ENCODE data around the gene CSNK2A1. TPM values are rescaled to one million over a fixed set of nuclear protein-coding genes. Genes with fewer than 3 reads are reported as not detected.
A peak's percentile ranks its signal among the peaks of the same experiment; 100 is the strongest.

Gene CSNK2A1
- total RNA-seq, 5 donors from 2014 or later (not counting 1 experiment from before 2014, with no cell fraction given), result 73.7 to 84.4 (median 77.4) TPM

GRCh38 chr20:445514-446336 lies 97.9 kb downstream of the CSNK2A1 start:
- Histone ChIP-seq H3K9me3 (no peaks in the 10 kb centered on the region), H3K4me1 (ENCODE audit: control insufficient read depth in 1 of 2, extremely low read depth in 1 of 2, insufficient read depth in 2 of 2, low read length in 2 of 2) (peaks cover 0 to 5% of the 10 kb centered on the region in 2 experiments), H3K36me3 (ENCODE audit: control insufficient read depth in 2 of 2, extremely low read depth in 1 of 2, insufficient read depth in 1 of 2, low read length in 1 of 2) (peaks cover 17 to 54% of the 10 kb centered on the region in 2 donors), H3K4me3 (ENCODE audit: control insufficient read depth in 1 of 2, extremely low read depth in 1 of 2, low read length in 1 of 2) (no peak overlapping the region), H3K27ac (ENCODE audit: low read length) (no peak overlapping the region), H3K27me3 (replicated peaks in 1 of 2; ENCODE audit: control insufficient read depth in 2 of 2, extremely low read depth in 1 of 2, insufficient read depth in 2 of 2, low read length in 1 of 2) (no peaks in the 10 kb centered on the region)
- ChIA-PET POLR2A (no interaction called here), CTCF (no interaction called here)
- WGBS (ENCODE audit: insufficient coverage), result no CpG with 5 or more reads among the region's 5 CpGs
- Mint-ChIP-seq H3K27ac (no peak overlapping the region), H3K4me3 (no peak overlapping the region), H3K27me3 (no peaks in the 10 kb centered on the region), H3K9me3 (no peaks in the 10 kb centered on the region), H3K36me3 (peaks cover 42% of the 10 kb centered on the region), H3K4me1 (peaks cover 9 to 13% (median 10%) of the 10 kb centered on the region in 3 donors)
- ATAC-seq (replicated peaks in 1 of 4) (no peak), DNase-seq (no peak)

GRCh38 chr20:444862-445426 lies 98.6 kb downstream of the CSNK2A1 start:
- H3K27ac Mint-ChIP-seq, result no peak overlapping the region
- DNase-seq (no peak), ATAC-seq (replicated peaks in 1 of 4) (no peak)
- 93% methylated on average over 9 of the region's 12 CpGs for WGBS (ENCODE audit: insufficient coverage)
- ChIA-PET CTCF (no interaction called here), POLR2A (no interaction called here)
- H3K4me3 ChIP-seq (ENCODE audit: control insufficient read depth in 1 of 2, extremely low read depth in 1 of 2, low read length in 1 of 2), result no peak overlapping the region
- H3K36me3 Mint-ChIP-seq, result peaks cover 46% of the 10 kb centered on the region
- H3K4me1 ChIP-seq (ENCODE audit: control insufficient read depth in 1 of 2, extremely low read depth in 1 of 2, insufficient read depth in 2 of 2, low read length in 2 of 2), result peaks cover 0 to 4% of the 10 kb centered on the region in 2 experiments
- H3K36me3 ChIP-seq (ENCODE audit: control insufficient read depth in 2 of 2, extremely low read depth in 1 of 2, insufficient read depth in 1 of 2, low read length in 1 of 2), result peaks cover 17 to 61% of the 10 kb centered on the region in 2 donors
- no peaks in the 10 kb centered on the region for H3K9me3 Mint-ChIP-seq
- no peak overlapping the region for H3K27ac ChIP-seq (ENCODE audit: low read length)
- H3K4me1 Mint-ChIP-seq, result peaks cover 8 to 16% (median 9%) of the 10 kb centered on the region in 3 donors
- no peak overlapping the region for H3K4me3 Mint-ChIP-seq
- no peaks in the 10 kb centered on the region for H3K9me3 ChIP-seq
- H3K27me3 ChIP-seq (replicated peaks in 1 of 2; ENCODE audit: control insufficient read depth in 2 of 2, extremely low read depth in 1 of 2, insufficient read depth in 2 of 2, low read length in 1 of 2), result no peaks in the 10 kb centered on the region
- no peaks in the 10 kb centered on the region for H3K27me3 Mint-ChIP-seq

- H3K27me3 Mint-ChIP-seq, result no peaks in the 10 kb centered on the region
- DNase-seq, result no peak
- Histone ChIP-seq H3K9me3 (no peaks in the 10 kb centered on the region), H3K27me3 (replicated peaks in 1 of 2; ENCODE audit: control insufficient read depth in 2 of 2, extremely low read depth in 1 of 2, insufficient read depth in 2 of 2, low read length in 1 of 2) (no peaks in the 10 kb centered on the region), H3K36me3 (ENCODE audit: control insufficient read depth in 2 of 2, extremely low read depth in 1 of 2, insufficient read depth in 1 of 2, low read length in 1 of 2) (peaks cover 17 to 63% of the 10 kb centered on the region in 2 donors), H3K27ac (ENCODE audit: low read length) (no peak overlapping the region), H3K4me3 (ENCODE audit: control insufficient read depth in 1 of 2, extremely low read depth in 1 of 2, low read length in 1 of 2) (no peak overlapping the region), H3K4me1 (ENCODE audit: control insufficient read depth in 1 of 2, extremely low read depth in 1 of 2, insufficient read depth in 2 of 2, low read length in 2 of 2) (peaks cover 6 to 12% of the 10 kb centered on the region in 2 experiments)
- H3K36me3 Mint-ChIP-seq, result peaks cover 47% of the 10 kb centered on the region
- POLR2A ChIA-PET, result no interaction called here
- H3K4me1 Mint-ChIP-seq, result peaks cover 11 to 19% (median 11%) of the 10 kb centered on the region in 3 donors
- no peaks in the 10 kb centered on the region for H3K9me3 Mint-ChIP-seq
- no CpG with 5 or more reads among the region's 3 CpGs for WGBS (ENCODE audit: insufficient coverage)
- CTCF ChIA-PET, result no interaction called here
- H3K4me3 Mint-ChIP-seq, result no peak overlapping the region
- no peak overlapping the region for H3K27ac Mint-ChIP-seq
- ATAC-seq (replicated peaks in 1 of 4), result no peak
These were observed 99.5 kb downstream of the CSNK2A1 start for GRCh38 chr20:444117-444516.

- H3K27ac ChIP-seq (ENCODE audit: low read length), result no peak overlapping the region
- no peak for DNase-seq
- Mint-ChIP-seq H3K9me3 (no peaks in the 10 kb centered on the region), H3K4me1 (peaks cover 19 to 28% (median 20%) of the 10 kb centered on the region in 3 donors), H3K27me3 (no peaks in the 10 kb centered on the region), H3K4me3 (no peak overlapping the region), H3K27ac (no peak overlapping the region), H3K36me3 (peaks cover 47% of the 10 kb centered on the region)
- ChIA-PET POLR2A (no interaction called here), CTCF (no interaction called here)
- peaks cover 17 to 63% of the 10 kb centered on the region in 2 donors for H3K36me3 ChIP-seq (ENCODE audit: control insufficient read depth in 2 of 2, extremely low read depth in 1 of 2, insufficient read depth in 1 of 2, low read length in 1 of 2)
- peaks cover 9 to 20% of the 10 kb centered on the region in 2 experiments for H3K4me1 ChIP-seq (ENCODE audit: control insufficient read depth in 1 of 2, extremely low read depth in 1 of 2, insufficient read depth in 2 of 2, low read length in 2 of 2)
- no peaks in the 10 kb centered on the region for H3K9me3 ChIP-seq
- no CpG with 5 or more reads among the region's 4 CpGs for WGBS (ENCODE audit: insufficient coverage)
- no peak for ATAC-seq (replicated peaks in 1 of 4)
- H3K27me3 ChIP-seq (replicated peaks in 1 of 2; ENCODE audit: control insufficient read depth in 2 of 2, extremely low read depth in 1 of 2, insufficient read depth in 2 of 2, low read length in 1 of 2), result no peaks in the 10 kb centered on the region
- no peak overlapping the region for H3K4me3 ChIP-seq (ENCODE audit: control insufficient read depth in 1 of 2, extremely low read depth in 1 of 2, low read length in 1 of 2)
These were observed 100.3 kb downstream of the CSNK2A1 start for GRCh38 chr20:443223-443775.

GRCh38 chr20:440636-441035 lies 103.0 kb downstream of the CSNK2A1 start:
- no peak overlapping the region for H3K4me3 Mint-ChIP-seq
- peaks cover 53% of the 10 kb centered on the region for H3K36me3 Mint-ChIP-seq
- POLR2A ChIA-PET, result no interaction called here
- WGBS (ENCODE audit: insufficient coverage), result 96% methylated on average over 9 of the region's 13 CpGs
- H3K27ac ChIP-seq (ENCODE audit: low read length), result no peak overlapping the region
- DNase-seq, result no peak
- CTCF ChIA-PET, result no interaction called here
- no peaks in the 10 kb centered on the region for H3K9me3 Mint-ChIP-seq
- no peak overlapping the region for H3K27ac Mint-ChIP-seq
- H3K9me3 ChIP-seq, result no peaks in the 10 kb centered on the region
- H3K4me1 ChIP-seq (ENCODE audit: control insufficient read depth in 1 of 2, extremely low read depth in 1 of 2, insufficient read depth in 2 of 2, low read length in 2 of 2), result peaks cover 16 to 45% of the 10 kb centered on the region in 2 experiments
- H3K4me1 Mint-ChIP-seq, result peaks cover 37 to 51% (median 37%) of the 10 kb centered on the region in 3 donors
- peaks cover 22 to 66% of the 10 kb centered on the region in 2 donors for H3K36me3 ChIP-seq (ENCODE audit: control insufficient read depth in 2 of 2, extremely low read depth in 1 of 2, insufficient read depth in 1 of 2, low read length in 1 of 2)
- no peaks in the 10 kb centered on the region for H3K27me3 ChIP-seq (replicated peaks in 1 of 2; ENCODE audit: control insufficient read depth in 2 of 2, extremely low read depth in 1 of 2, insufficient read depth in 2 of 2, low read length in 1 of 2)
- H3K27me3 Mint-ChIP-seq, result no peaks in the 10 kb centered on the region
- ATAC-seq (replicated peaks in 1 of 4), result no peak
- H3K4me3 ChIP-seq (ENCODE audit: control insufficient read depth in 1 of 2, extremely low read depth in 1 of 2, low read length in 1 of 2), result no peak overlapping the region

GRCh38 chr20:440148-440547 lies 103.4 kb downstream of the CSNK2A1 start:
- Mint-ChIP-seq H3K4me1 (peaks cover 39 to 56% (median 42%) of the 10 kb centered on the region in 3 donors), H3K9me3 (no peaks in the 10 kb centered on the region), H3K27me3 (no peaks in the 10 kb centered on the region), H3K27ac (no peak overlapping the region), H3K36me3 (peaks cover 57% of the 10 kb centered on the region), H3K4me3 (peak overlapping the region in 1 of 3 donors; percentile 73)
- ChIA-PET CTCF (interaction anchor here in 1 of 2 donors (0.5 kb wide), 1 partner anchor 18 kb away, joined by 3 read pairs; no protein-coding TSS in a partner anchor), POLR2A (no interaction called here)
- WGBS (ENCODE audit: insufficient coverage), result 95% methylated on average over 4 of the region's 7 CpGs
- ATAC-seq (replicated peaks in 1 of 4) (no peak), DNase-seq (no peak)
- peaks cover 16 to 50% of the 10 kb centered on the region in 2 experiments for H3K4me1 ChIP-seq (ENCODE audit: control insufficient read depth in 1 of 2, extremely low read depth in 1 of 2, insufficient read depth in 2 of 2, low read length in 2 of 2)
- H3K36me3 ChIP-seq (ENCODE audit: control insufficient read depth in 2 of 2, extremely low read depth in 1 of 2, insufficient read depth in 1 of 2, low read length in 1 of 2), result peaks cover 21 to 64% of the 10 kb centered on the region in 2 donors
- H3K27ac ChIP-seq (ENCODE audit: low read length), result no peak overlapping the region
- no peaks in the 10 kb centered on the region for H3K9me3 ChIP-seq
- no peaks in the 10 kb centered on the region for H3K27me3 ChIP-seq (replicated peaks in 1 of 2; ENCODE audit: control insufficient read depth in 2 of 2, extremely low read depth in 1 of 2, insufficient read depth in 2 of 2, low read length in 1 of 2)
- H3K4me3 ChIP-seq (ENCODE audit: control insufficient read depth in 1 of 2, extremely low read depth in 1 of 2, low read length in 1 of 2), result no peak overlapping the region
